Spleen (tissue), 11 donors: Measurements from ENCODE around the gene RSPO4. TPM values are rescaled to one million over a fixed set of nuclear protein-coding genes. Genes with fewer than 3 reads are reported as not detected.

Experiments used
- DNase-seq: peaks from one replicate; pipeline ENCODE4 v3.0.0-alpha.2; 2020
- H3K27ac ChIP-seq, 8 donors: fragments of 200-600 bp; sonication (generic) in 7 of 8; 1 replicate in 4 of 8; 2 replicates in 4 of 8; pipeline versions ENCODE4 v1.5.0 to v1.8.0; 2016 to 2021; ENCODE audit warnings: inconsistent platforms in 4 of 8, mild to moderate bottlenecking in 4 of 8, moderate library complexity in 1 of 8
- H3K27me3 ChIP-seq, 7 donors: fragments of 200-600 bp; sonication (generic) in 6 of 7; replicated peaks in 1 of 7; 1 replicate in 4 of 7; 2 replicates in 3 of 7; pipeline versions ENCODE4 v1.5.0 to v1.8.0; 2016 to 2021; ENCODE audit warnings: inconsistent platforms in 3 of 7, mild to moderate bottlenecking in 1 of 7
- H3K36me3 ChIP-seq, 6 donors: fragments of 200-600 bp; sonication (generic) in 5 of 6; 1 replicate in 4 of 6; 2 replicates in 2 of 6; pipeline versions ENCODE4 v1.5.0 to v1.8.0; 2016 to 2021; ENCODE audit warnings: inconsistent platforms in 2 of 6
- H3K4me1 ChIP-seq, 6 donors: fragments of 200-600 bp; sonication (generic) in 5 of 6; 1 replicate in 3 of 6; 2 replicates in 3 of 6; pipeline versions ENCODE4 v1.5.0 to v1.8.0; 2016 to 2021; ENCODE audit warnings: inconsistent platforms in 3 of 6
- H3K4me3 ChIP-seq, 8 donors: fragments of 200-600 bp; sonication (generic) in 7 of 8; 1 replicate in 4 of 8; 2 replicates in 4 of 8; pipeline versions ENCODE4 v1.5.0 to v1.8.0; 2016 to 2021; ENCODE audit warnings: inconsistent platforms in 4 of 8, mild to moderate bottlenecking in 4 of 8, moderate library complexity in 2 of 8
- H3K9me3 ChIP-seq, 8 donors: fragments of 200-600 bp; sonication (generic) in 7 of 8; 1 replicate in 4 of 8; 2 replicates in 4 of 8; pipeline versions ENCODE4 v1.5.0 to v1.8.0; 2016 to 2021; ENCODE audit warnings: inconsistent platforms in 4 of 8
- CTCF ChIP-seq, 11 experiments: fragments of 200-600 bp in 7 of 11; fragments of 450-650 bp in 4 of 11; sonication (generic) in 4 of 11; IDR thresholded peaks in 8 of 11; conservative IDR thresholded peaks in 3 of 11; 1 replicate in 7 of 11; 2 replicates in 4 of 11; pipeline versions ENCODE4 v1.4.0 to v1.8.0; 2016 to 2021; ENCODE audit warnings: antibody characterized with exemption in 11 of 11, inconsistent platforms in 4 of 11, mild to moderate bottlenecking in 1 of 11
- POLR2A ChIP-seq, 3 donors: fragments of 450-650 bp; IDR thresholded peaks; one replicate each; pipeline ENCODE4 v1.5.1; 2017; ENCODE audit warnings: antibody characterized with exemption in 3 of 3, mild to moderate bottlenecking in 1 of 3
- POLR2AphosphoS5 ChIP-seq, 3 donors: sonication (generic); formaldehyde crosslinking; IDR thresholded peaks; one replicate each; pipeline ENCODE4 v1.5.1; 2017; ENCODE audit warnings: antibody characterized with exemption in 3 of 3
- WGBS, 5 donors: extraction: QIAGEN DNeasy Blood & Tissue Kit in 3 of 5; methylation state at CpG; one replicate each; pipeline versions ENCODE4 v1.1.5 to v1.1.7; 2013 to 2018; 5-methylcytosine and 5-hydroxymethylcytosine counted together
- intact Hi-C: fragments of 100-400 bp; cut with DNase I; formaldehyde crosslinking; loops from one replicate; pipeline ENCODE4 v1.15.0; 2023; ENCODE audit warnings: low total_unique reads
- polyA plus RNA-seq, 3 donors: library from polyadenylated mRNA; stranded (reverse); fragments of 200-250 nt; gene quantifications; one replicate each; pipeline ENCODE4 v1.2.1, GENCODE V29; 2013
- total RNA-seq, 7 donors: library from RNA; depleted of rRNA in 3 of 7; stranded (reverse); fragments of >200 nt in 3 of 7; fragmentation: NEBNext Ultra II Directional in 4 of 7; extraction: Animal tissue kit (Norgen Biotek cat#: 25700) in 4 of 7; gene quantifications; one replicate each; pipeline versions ENCODE4 v1.1.0 to v1.2.1, GENCODE V29; 2016 to 2021
- donor health status: healthy with polysubstance abuse.
- donor health status: DM: no; HTN: no; CAD: no; lungs with moderate emphysema.
- donor health status: DM: no; HTN: no; CAD: no.
- donor health status: Bipolar disorder and iron deficiency.
- donor health status: healthy.
- donor health status: DM: no; HTN: no; CAD: no.
- donor health status: DM: yes; HTN: yes; CAD: no.

Gene RSPO4
- total and polyA plus RNA-seq, 10 donors = 0.02 to 0.32 (median 0.14) TPM; not detected in 6

- Histone ChIP-seq H3K27me3 (peaks cover 0 to 5% (median 0%) of the 10 kb centered on the region in 7 donors), H3K27ac (no peak overlapping the region), H3K9me3 (no peaks in the 10 kb centered on the region), H3K4me1 (no peaks in the 10 kb centered on the region), H3K4me3 (no peak overlapping the region), H3K36me3 (no peaks in the 10 kb centered on the region)
- intact Hi-C loops = no loop called here
- 71 to 82% (median 76%) methylated on average over 5 to 7 of the region's 7 CpGs for WGBS, 5 donors
- no peak for DNase-seq
- TF ChIP-seq POLR2AphosphoS5 (IDR thresholded peaks at IDR 0.05) = no peak
- no peak for TF ChIP-seq CTCF (IDR thresholded peaks at IDR 0.05 in 8 of 11, conservative IDR thresholded peaks at IDR 0.05 in 3 of 11)
- no peak for TF ChIP-seq POLR2A (IDR thresholded peaks at IDR 0.05)
These were observed 11.6 kb upstream of the RSPO4 start for GRCh38 chr20:1013566-1014340.

- H3K27ac ChIP-seq = no peak overlapping the region
- intact Hi-C loops = no loop called here
- H3K9me3 ChIP-seq = no peaks in the 10 kb centered on the region
- 67 to 84% (median 73%) methylated on average over 10 of the region's 10 CpGs for WGBS, 5 donors
- H3K36me3 ChIP-seq = no peaks in the 10 kb centered on the region
- TF ChIP-seq CTCF (IDR thresholded peaks at IDR 0.05 in 8 of 11, conservative IDR thresholded peaks at IDR 0.05 in 3 of 11) (no peak), POLR2AphosphoS5 (IDR thresholded peaks at IDR 0.05) (no peak), POLR2A (IDR thresholded peaks at IDR 0.05) (no peak)
- no peak overlapping the region for H3K4me3 ChIP-seq
- no peaks in the 10 kb centered on the region for H3K4me1 ChIP-seq
- no peak for DNase-seq
- H3K27me3 ChIP-seq = peaks cover 0 to 7% (median 0%) of the 10 kb centered on the region in 7 donors
These were observed 10.5 kb upstream of the RSPO4 start for GRCh38 chr20:1012359-1013168.

DNA sequence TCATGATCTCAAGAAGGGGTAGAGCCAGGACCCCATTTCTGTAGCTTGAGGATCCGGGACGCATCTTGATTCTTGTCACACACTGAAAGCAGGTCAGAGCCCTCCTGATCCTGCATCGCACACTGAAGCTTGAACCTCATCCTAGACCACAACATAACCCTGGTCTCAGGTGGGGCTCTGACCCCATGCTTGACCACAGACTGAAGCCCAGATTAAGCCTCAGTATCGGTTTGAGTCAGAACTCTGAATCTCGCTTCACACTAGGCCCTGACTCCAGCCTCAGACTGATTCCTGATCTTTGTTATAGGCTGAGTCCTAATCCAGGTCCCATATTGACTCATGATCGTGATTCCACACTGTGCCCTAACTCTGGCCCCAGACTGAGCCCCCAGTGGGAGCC is 8.5 kb upstream of the RSPO4 start:
- DNase-seq = no peak
- TF ChIP-seq CTCF (IDR thresholded peaks at IDR 0.05 in 8 of 11, conservative IDR thresholded peaks at IDR 0.05 in 3 of 11) (no peak), POLR2A (IDR thresholded peaks at IDR 0.05) (no peak), POLR2AphosphoS5 (IDR thresholded peaks at IDR 0.05) (no peak)
- no peaks in the 10 kb centered on the region for H3K9me3 ChIP-seq
- H3K4me3 ChIP-seq = no peak overlapping the region
- no peak overlapping the region for H3K27ac ChIP-seq
- no peaks in the 10 kb centered on the region for H3K36me3 ChIP-seq
- H3K27me3 ChIP-seq = peaks cover 0 to 18% (median 0%) of the 10 kb centered on the region in 7 donors
- 83 to 91% (median 85%) methylated on average over 6 of the region's 6 CpGs for WGBS, 5 donors
- no peaks in the 10 kb centered on the region for H3K4me1 ChIP-seq
- intact Hi-C loops = no loop called here
